Measurements from ENCODE around the gene FOXD1.

The FOXD1 gene

GRCh38 chr5:73442231-73442811, 6.3 kb downstream of the FOXD1 start:
- DNase-seq (ENCODE audit: insufficient read length, low spot score), result no peak
- no peak for FAIRE-seq

GRCh38 chr5:73441378-73441777, 7.2 kb downstream of the FOXD1 start:
- no peak for DNase-seq (ENCODE audit: insufficient read length, low spot score)
- no peak for FAIRE-seq

- no peak for DNase-seq (ENCODE audit: insufficient read length, low spot score)
- FAIRE-seq, result no peak
Measured at GRCh38 chr5:73440262-73440661, 8.3 kb downstream of the FOXD1 start.

- no peak for DNase-seq (ENCODE audit: insufficient read length, low spot score)
Measured at GRCh38 chr5:73438645-73439470, 9.7 kb downstream of the FOXD1 start.

GRCh38 chr5:73437777-73438644, 10.6 kb downstream of the FOXD1 start:
- no peak for DNase-seq (ENCODE audit: insufficient read length, low spot score)
- FAIRE-seq, result no peak

More at GRCh38 chr5:73438645-73439470, 9.7 kb downstream of the FOXD1 start:
- FAIRE-seq, result no peak

- FAIRE-seq, result peak; percentile 72
- DNase-seq (ENCODE audit: insufficient read length, low spot score), result peak; percentile 67
Measured at GRCh38 chr5:73437101-73437776, 11.3 kb downstream of the FOXD1 start.

GRCh38 chr5:73436535-73437100, 12.0 kb downstream of the FOXD1 start:
- FAIRE-seq (no peak), DNase-seq (ENCODE audit: insufficient read length, low spot score) (no peak)

GRCh38 chr5:73435759-73436534, 12.6 kb downstream of the FOXD1 start:
- DNase-seq (ENCODE audit: insufficient read length, low spot score) (no peak), FAIRE-seq (no peak)

GRCh38 chr5:73434907-73435306, 13.7 kb downstream of the FOXD1 start:
- FAIRE-seq (no peak), DNase-seq (ENCODE audit: insufficient read length, low spot score) (no peak)

GRCh38 chr5:73434461-73434860, 14.1 kb downstream of the FOXD1 start:
- no peak for FAIRE-seq
- no peak for DNase-seq (ENCODE audit: insufficient read length, low spot score)

GRCh38 chr5:73433982-73434342, 14.6 kb downstream of the FOXD1 start:
- no peak for DNase-seq (ENCODE audit: insufficient read length, low spot score)
- no peak for FAIRE-seq

GRCh38 chr5:73433272-73433981, 15.2 kb downstream of the FOXD1 start:
- DNase-seq (ENCODE audit: insufficient read length, low spot score) (no peak), FAIRE-seq (peak; percentile 36)

GRCh38 chr5:73431204-73431851, 17.2 kb downstream of the FOXD1 start:
- no peak for DNase-seq (ENCODE audit: insufficient read length, low spot score)
- FAIRE-seq, result no peak

- DNase-seq (ENCODE audit: insufficient read length, low spot score), result no peak
- no peak for FAIRE-seq
Measured at GRCh38 chr5:73426034-73426433, 22.5 kb downstream of the FOXD1 start.

- FAIRE-seq (peak; percentile 82), DNase-seq (ENCODE audit: insufficient read length, low spot score) (no peak)
Measured at GRCh38 chr5:73424556-73424977, 24.0 kb downstream of the FOXD1 start.

GRCh38 chr5:73422164-73422563, 26.4 kb downstream of the FOXD1 start:
- no peak for FAIRE-seq

GRCh38 chr5:73420666-73421065, 27.9 kb downstream of the FOXD1 start:
- DNase-seq (ENCODE audit: insufficient read length, low spot score), result no peak
- FAIRE-seq, result no peak

More at GRCh38 chr5:73422164-73422563, 26.4 kb downstream of the FOXD1 start:
- DNase-seq (ENCODE audit: insufficient read length, low spot score), result no peak
